ENCODE results near the gene USP3. TPM values are rescaled to one million over a fixed set of nuclear protein-coding genes. Genes with fewer than 3 reads are reported as not detected.
A peak's percentile ranks its signal among the peaks of the same experiment; 100 is the strongest.

USP3 gene
- total RNA-seq, 4 donors from 2014 or later, result 36.6 to 50.3 (median 45.5) TPM

- peak; percentile 49 for ATAC-seq
- peaks cover 7 to 69% (median 39%) of the 10 kb centered on the region in 3 donors for H3K4me1 ChIP-seq
- no peaks in the 10 kb centered on the region for H3K9me3 ChIP-seq
- 4% methylated on average over 3 of the region's 28 CpGs; no CpG with 5 or more reads in 1 of the 2 donors for WGBS, 2 donors (ENCODE audit: low coverage in 1 of 2)
- H3K27me3 ChIP-seq, result no peaks in the 10 kb centered on the region
- TF ChIP-seq POLR2A (IDR thresholded peaks at IDR 0.05) (no peak), EP300 (IDR thresholded peaks at IDR 0.05) (no peak), CTCF (IDR thresholded peaks at IDR 0.05) (no peak), POLR2AphosphoS5 (IDR thresholded peaks at IDR 0.05) (no peak)
- peak overlapping the region; percentile 87 to 99 (median 97) for H3K27ac ChIP-seq
- H3K4me3 ChIP-seq, result peak overlapping the region; percentile 73 to 96
- no peaks in the 10 kb centered on the region for H3K36me3 ChIP-seq
These were observed 600 bp upstream of the USP3 start for GRCh38 chr15:63503739-63504246.

- H3K9me3 ChIP-seq, result no peaks in the 10 kb centered on the region
- H3K36me3 ChIP-seq, result no peaks in the 10 kb centered on the region
- H3K4me1 ChIP-seq, result peaks cover 12 to 83% (median 39%) of the 10 kb centered on the region in 3 donors
- peak; percentile 10 for ATAC-seq
- H3K4me3 ChIP-seq, result peak overlapping the region; percentile 73 to 96
- peak overlapping the region; percentile 78 to 99 (median 97) for H3K27ac ChIP-seq
- H3K27me3 ChIP-seq, result no peaks in the 10 kb centered on the region
- TF ChIP-seq POLR2A (IDR thresholded peaks at IDR 0.05) (peak; percentile 15 to 27), POLR2AphosphoS5 (IDR thresholded peaks at IDR 0.05) (peak; percentile 42), EP300 (IDR thresholded peaks at IDR 0.05) (no peak), CTCF (IDR thresholded peaks at IDR 0.05) (peak in 3 of 4 experiments; percentile 27 to 55 (median 43))
- 1 to 3% methylated on average over 13 to 20 of the region's 79 CpGs for WGBS, 2 donors (ENCODE audit: low coverage in 1 of 2)
These were observed 817 bp downstream of the USP3 start for GRCh38 chr15:63504979-63505841.

GRCh38 chr15:63505842-63506222 lies 1.4 kb downstream of the USP3 start:
- Histone ChIP-seq H3K27me3 (no peaks in the 10 kb centered on the region), H3K4me1 (peaks cover 15 to 85% (median 37%) of the 10 kb centered on the region in 3 donors), H3K9me3 (no peaks in the 10 kb centered on the region), H3K36me3 (no peaks in the 10 kb centered on the region), H3K27ac (peak overlapping the region; percentile 78 to 99 (median 97)), H3K4me3 (peak overlapping the region; percentile 73 to 96)
- ATAC-seq, result no peak
- 6 to 14% methylated on average over 8 of the region's 8 CpGs for WGBS, 2 donors (ENCODE audit: low coverage in 1 of 2)
- TF ChIP-seq EP300 (IDR thresholded peaks at IDR 0.05) (no peak), CTCF (IDR thresholded peaks at IDR 0.05) (no peak), POLR2A (IDR thresholded peaks at IDR 0.05) (no peak)

- Histone ChIP-seq H3K4me3 (peak overlapping the region in 1 of 2 donors; percentile 96), H3K9me3 (no peaks in the 10 kb centered on the region), H3K36me3 (no peaks in the 10 kb centered on the region), H3K4me1 (peaks cover 13 to 84% (median 32%) of the 10 kb centered on the region in 3 donors), H3K27me3 (no peaks in the 10 kb centered on the region), H3K27ac (peak overlapping the region in 3 of 4 donors; percentile 39 to 99 (median 98))
- WGBS, 2 donors (ENCODE audit: low coverage in 1 of 2), result 68 to 83% methylated on average over 8 of the region's 8 CpGs
- TF ChIP-seq CTCF (IDR thresholded peaks at IDR 0.05) (no peak), POLR2AphosphoS5 (IDR thresholded peaks at IDR 0.05) (no peak), EP300 (IDR thresholded peaks at IDR 0.05) (no peak), POLR2A (IDR thresholded peaks at IDR 0.05) (no peak)
- ATAC-seq, result no peak
These were observed 2.2 kb downstream of the USP3 start for GRCh38 chr15:63506537-63507035.

Data from gastroesophageal sphincter (tissue), 4 donors.